Smooth muscle cell (in vitro differentiated cells): ENCODE results near the gene HACD2. TPM values are rescaled to one million over a fixed set of nuclear protein-coding genes. Genes with fewer than 3 reads are reported as not detected.

Source experiments
- DNase-seq: peaks from one replicate; lab custom pipeline; 2025; ENCODE audit not compliant: unreplicated experiment; lab: John Stamatoyannopoulos, UW
- H2AFZ ChIP-seq: fragments of 200-600 bp; sonication (generic); 2 replicates; pipeline ENCODE4 v1.6.0; 2016; ENCODE audit warnings: antibody characterized with exemption, low read depth, mild to moderate bottlenecking
- H3F3A ChIP-seq: fragments of 200-600 bp; sonication (generic); 2 replicates; pipeline ENCODE4 v1.6.0; 2017; ENCODE audit warnings: antibody characterized with exemption, low read depth
- H3K27ac ChIP-seq: fragments of 200-600 bp; sonication (generic); 2 replicates; pipeline ENCODE4 v1.5.1; 2016; ENCODE audit warnings: low read depth, mild to moderate bottlenecking
- H3K27me3 ChIP-seq: fragments of 200-600 bp; sonication (generic); 2 replicates; pipeline ENCODE4 v1.6.1; 2016; ENCODE audit warnings: low read depth, mild to moderate bottlenecking
- H3K36me3 ChIP-seq: fragments of 200-600 bp; sonication (generic); 2 replicates; pipeline ENCODE4 v1.5.1; 2016; ENCODE audit warnings: low read depth
- H3K4me1 ChIP-seq: fragments of 200-600 bp; sonication (generic); 2 replicates; pipeline ENCODE4 v1.5.1; 2016; ENCODE audit warnings: low read depth
- H3K4me2 ChIP-seq: fragments of 200-600 bp; sonication (generic); 2 replicates; pipeline ENCODE4 v1.6.0; 2016; ENCODE audit warnings: mild to moderate bottlenecking
- H3K4me3 ChIP-seq: fragments of 200-600 bp; sonication (generic); 2 replicates; pipeline ENCODE4 v1.5.1; 2016; ENCODE audit warnings: mild to moderate bottlenecking
- H3K79me2 ChIP-seq: fragments of 200-600 bp; sonication (generic); 2 replicates; pipeline ENCODE4 v1.6.0; 2016; ENCODE audit warnings: low read depth, mild to moderate bottlenecking
- H3K9ac ChIP-seq: fragments of 200-600 bp; sonication (generic); 2 replicates; pipeline ENCODE4 v1.6.0; 2016; ENCODE audit warnings: low read depth
- H3K9me3 ChIP-seq: fragments of 200-600 bp; sonication (generic); replicated peaks from 2 replicates; pipeline ENCODE4 v1.5.1; 2016; ENCODE audit warnings: low read depth
- H4K20me1 ChIP-seq: fragments of 200-600 bp; sonication (generic); 2 replicates; pipeline ENCODE4 v1.6.0; 2016; ENCODE audit warnings: low read depth
- WGBS: methylation state at CpG from one replicate; pipeline ENCODE4 v1.1.7; 2016; ENCODE audit warnings: low lambda C conversion rate; 5-methylcytosine and 5-hydroxymethylcytosine counted together
- polyA plus RNA-seq: library from polyadenylated mRNA; unstranded; fragments of >200 nt; fragmentation: Nextera tagmentation; extraction: Ambion mirVana; gene quantifications from 2 replicates; pipeline ENCODE4 v1.2.1, GENCODE V29; 2016
- total RNA-seq: library from RNA; depleted of rRNA; stranded (reverse); fragments of >200 nt; gene quantifications from 2 replicates; pipeline ENCODE4 v1.2.3, GENCODE V29; 2014
- TF ChIP-seq, protein P1 (sequence below): fragments of 200-600 bp; sonication (generic); IDR thresholded peaks from 2 replicates; pipeline ENCODE4 v1.5.1; 2017; ENCODE audit warnings: borderline replicate concordance, mild to moderate bottlenecking, antibody characterized with exemption; ENCODE audit not compliant: insufficient read depth, poor library complexity, severe bottlenecking

Gene HACD2
- total and polyA plus RNA-seq, 2 experiments from 2014 or later: 9.5 to 28.3 TPM

DNA sequence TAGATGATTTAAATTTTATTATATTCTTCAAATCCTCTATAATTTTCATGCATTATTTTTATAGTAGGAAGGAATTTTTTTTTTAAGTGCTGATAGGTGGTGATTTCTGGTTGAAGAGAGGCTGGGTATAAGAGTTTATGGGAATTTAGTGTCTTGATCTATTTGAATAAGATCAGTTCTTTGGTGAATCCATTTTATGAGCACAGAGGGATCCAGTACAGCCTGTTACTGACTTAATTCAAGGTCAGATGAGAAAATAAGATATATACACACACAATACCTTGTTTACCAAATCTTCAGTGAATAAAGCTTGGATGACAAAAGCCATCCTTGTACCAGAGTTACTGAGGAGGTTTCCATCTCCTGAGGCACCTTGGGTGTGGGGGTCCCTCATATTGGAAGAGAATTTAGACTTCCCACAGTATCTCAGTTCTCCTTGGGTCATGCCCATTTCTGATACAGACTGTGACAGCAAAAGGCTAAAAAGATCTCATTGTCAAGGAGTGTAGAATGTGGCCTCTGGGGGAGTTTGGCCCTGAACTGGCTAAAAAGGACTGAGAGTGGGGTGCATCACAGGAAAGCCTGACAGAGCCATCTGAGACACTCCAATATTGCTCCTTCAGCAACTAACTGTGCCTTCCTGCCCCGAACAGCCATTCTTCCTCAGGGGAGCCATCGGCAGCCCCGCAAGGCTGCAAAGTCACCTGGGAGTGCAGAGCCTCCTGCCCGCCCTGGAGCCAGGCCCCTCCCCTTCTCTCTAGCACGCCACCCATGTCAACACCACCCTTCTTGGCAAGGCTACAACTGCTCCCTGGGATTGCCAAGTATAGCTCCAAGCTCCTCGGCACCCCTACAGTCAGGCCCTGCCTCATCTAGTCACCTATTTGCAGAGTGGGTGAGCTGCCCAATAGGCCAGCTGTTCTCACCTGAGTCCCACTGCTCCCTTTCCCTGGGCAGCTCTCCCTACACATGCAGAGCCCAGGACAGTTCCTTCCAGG lies 43.1 kb upstream of the HACD2 start:
- H4K20me1 ChIP-seq: no peaks in the 10 kb centered on the region
- H3K79me2 ChIP-seq: no peaks in the 10 kb centered on the region
- H3K36me3 ChIP-seq: no peaks in the 10 kb centered on the region
- no peaks in the 10 kb centered on the region for H3F3A ChIP-seq
- no peak overlapping the region for H3K27ac ChIP-seq
- H3K27me3 ChIP-seq: no peaks in the 10 kb centered on the region
- 100% methylated on average over 5 of the region's 6 CpGs for WGBS
- no peak for DNase-seq
- TF ChIP-seq, protein P1, sequence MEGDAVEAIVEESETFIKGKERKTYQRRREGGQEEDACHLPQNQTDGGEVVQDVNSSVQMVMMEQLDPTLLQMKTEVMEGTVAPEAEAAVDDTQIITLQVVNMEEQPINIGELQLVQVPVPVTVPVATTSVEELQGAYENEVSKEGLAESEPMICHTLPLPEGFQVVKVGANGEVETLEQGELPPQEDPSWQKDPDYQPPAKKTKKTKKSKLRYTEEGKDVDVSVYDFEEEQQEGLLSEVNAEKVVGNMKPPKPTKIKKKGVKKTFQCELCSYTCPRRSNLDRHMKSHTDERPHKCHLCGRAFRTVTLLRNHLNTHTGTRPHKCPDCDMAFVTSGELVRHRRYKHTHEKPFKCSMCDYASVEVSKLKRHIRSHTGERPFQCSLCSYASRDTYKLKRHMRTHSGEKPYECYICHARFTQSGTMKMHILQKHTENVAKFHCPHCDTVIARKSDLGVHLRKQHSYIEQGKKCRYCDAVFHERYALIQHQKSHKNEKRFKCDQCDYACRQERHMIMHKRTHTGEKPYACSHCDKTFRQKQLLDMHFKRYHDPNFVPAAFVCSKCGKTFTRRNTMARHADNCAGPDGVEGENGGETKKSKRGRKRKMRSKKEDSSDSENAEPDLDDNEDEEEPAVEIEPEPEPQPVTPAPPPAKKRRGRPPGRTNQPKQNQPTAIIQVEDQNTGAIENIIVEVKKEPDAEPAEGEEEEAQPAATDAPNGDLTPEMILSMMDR: no peak
- no peak overlapping the region for H3K9ac ChIP-seq
- no peak overlapping the region for H2AFZ ChIP-seq
- no peaks in the 10 kb centered on the region for H3K9me3 ChIP-seq
- peaks cover 7% of the 10 kb centered on the region for H3K4me1 ChIP-seq
- no peak overlapping the region for H3K4me3 ChIP-seq
- no peak overlapping the region for H3K4me2 ChIP-seq

DNA sequence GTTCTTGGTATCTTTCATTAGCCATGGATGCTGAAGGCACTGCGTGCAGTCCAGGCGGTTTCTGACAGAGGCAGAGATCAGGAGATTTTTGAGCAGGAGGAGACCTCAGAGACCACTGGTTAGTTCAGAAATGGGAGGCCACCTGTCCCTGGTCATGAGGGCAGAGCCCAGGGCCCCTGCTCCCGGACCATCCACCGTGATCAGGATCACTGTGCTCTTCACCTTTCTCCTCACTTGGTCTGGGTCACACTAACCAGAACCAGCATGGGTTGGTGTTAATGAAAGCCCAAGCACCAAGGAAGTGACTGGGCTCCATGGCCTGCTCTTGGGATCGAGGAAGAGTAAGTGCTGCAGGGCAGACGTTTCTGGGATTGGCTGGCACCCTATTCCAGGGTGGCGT lies 42.0 kb upstream of the HACD2 start:
- H2AFZ ChIP-seq: no peak overlapping the region
- no peak overlapping the region for H3K4me3 ChIP-seq
- H3F3A ChIP-seq: no peaks in the 10 kb centered on the region
- no peaks in the 10 kb centered on the region for H3K4me1 ChIP-seq
- H3K9ac ChIP-seq: no peak overlapping the region
- H3K36me3 ChIP-seq: no peaks in the 10 kb centered on the region
- H3K27me3 ChIP-seq: no peaks in the 10 kb centered on the region
- H3K79me2 ChIP-seq: no peaks in the 10 kb centered on the region
- no peak overlapping the region for H3K4me2 ChIP-seq
- no peaks in the 10 kb centered on the region for H4K20me1 ChIP-seq
- H3K9me3 ChIP-seq: no peaks in the 10 kb centered on the region
- 96% methylated on average over 7 of the region's 7 CpGs for WGBS
- TF ChIP-seq, protein P1: no peak
- no peak for DNase-seq
- H3K27ac ChIP-seq: no peak overlapping the region

DNA sequence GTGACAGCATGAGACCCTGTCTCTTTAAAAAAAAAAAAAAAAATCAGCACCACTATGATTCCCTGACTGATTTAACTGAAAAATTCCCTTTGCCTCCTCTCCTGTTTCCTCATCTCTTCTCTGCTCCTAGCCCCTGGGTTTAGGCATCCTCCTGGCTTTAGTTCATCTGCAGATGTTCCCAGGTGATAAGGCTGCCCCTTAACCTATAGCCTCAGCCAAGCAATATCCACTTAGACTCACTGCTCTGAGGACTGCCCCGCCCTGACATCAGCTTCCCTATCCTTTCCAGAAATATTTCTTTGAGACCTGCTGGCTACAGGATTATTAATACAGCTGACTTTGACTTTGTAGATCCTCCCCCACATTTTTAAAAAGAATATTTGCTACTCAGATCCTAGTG lies 39.4 kb upstream of the HACD2 start:
- no peaks in the 10 kb centered on the region for H4K20me1 ChIP-seq
- H3K27me3 ChIP-seq: no peaks in the 10 kb centered on the region
- H3K36me3 ChIP-seq: no peaks in the 10 kb centered on the region
- peaks cover 3% of the 10 kb centered on the region for H3K4me1 ChIP-seq
- no peak overlapping the region for H3K4me3 ChIP-seq
- H3K4me2 ChIP-seq: no peak overlapping the region
- no peak overlapping the region for H3K27ac ChIP-seq
- no peak overlapping the region for H3K9ac ChIP-seq
- no peaks in the 10 kb centered on the region for H3K79me2 ChIP-seq
- TF ChIP-seq, protein P1: no peak
- no peak overlapping the region for H2AFZ ChIP-seq
- 97% methylated on average over 1 of the region's 1 CpG for WGBS
- no peaks in the 10 kb centered on the region for H3K9me3 ChIP-seq
- H3F3A ChIP-seq: no peaks in the 10 kb centered on the region
- DNase-seq: no peak
